Endothelial cell of umbilical vein (primary cell): ENCODE results near the gene TRAK1. TPM values are rescaled to one million over a fixed set of nuclear protein-coding genes. Genes with fewer than 3 reads are reported as not detected.

Source experiments
- BruUV-seq: library from RNA; stranded (reverse); fragments of 400-500 nt; replicated peaks from 2 replicates; lab custom pipeline; 2021; lab: Mats Ljungman, UMichigan
- CTCF ChIA-PET: fragments of 300-600, 350-600 bp; sonication (Branson Sonifier 250); formaldehyde crosslinking; loops from one replicate; lab custom pipeline; 2021; ENCODE audit warnings: antibody characterized with exemption, inconsistent platforms; lab: Charles Lee
- POLR2A ChIA-PET: fragments of 300-600, 350-600 bp; sonication (Branson Sonifier 250); formaldehyde crosslinking; loops from one replicate; lab custom pipeline; 2021; ENCODE audit warnings: antibody characterized with exemption, inconsistent platforms; lab: Charles Lee
- DNase-seq: peaks from one replicate; pipeline ENCODE4 v3.0.0-alpha.2; 2011; ENCODE audit warnings: low read depth, low spot score
- FAIRE-seq: peaks from 2 replicates; lab custom pipeline; 2011; peaks lifted over from hg19 to GRCh38; lab: Jason Lieb, UNC
- H2AFZ ChIP-seq: 2 replicates; pipeline ENCODE4 v1.6.0; 2012; ENCODE audit warnings: low read depth, low read length, control low read depth, inconsistent platforms
- H3K27ac ChIP-seq: 2 replicates; pipeline ENCODE4 v1.5.1; 2011; ENCODE audit warnings: low read depth, mild to moderate bottlenecking, control low read depth, low read length, moderate library complexity; ENCODE audit not compliant: insufficient read depth
- H3K27me3 ChIP-seq, 2 experiments: 2 replicates each; pipeline versions ENCODE4 v1.6.0 to v1.6.1; 2011; ENCODE audit warnings: low read length in 2 of 2, mixed read lengths in 1 of 2; ENCODE audit not compliant: control insufficient read depth in 2 of 2, insufficient read depth in 2 of 2
- H3K36me3 ChIP-seq, 2 experiments: 2 replicates in 1 of 2; 3 replicates in 1 of 2; pipeline ENCODE4 v1.5.1; 2011; ENCODE audit warnings: low read length in 2 of 2, mild to moderate bottlenecking in 1 of 2, moderate library complexity in 1 of 2; ENCODE audit not compliant: control insufficient read depth in 2 of 2, insufficient read depth in 2 of 2; ENCODE audit errors: extremely low read depth in 1 of 2
- H3K4me1 ChIP-seq: 3 replicates; pipeline ENCODE4 v1.5.1; 2011; ENCODE audit warnings: mild to moderate bottlenecking, low read length; ENCODE audit not compliant: control insufficient read depth, insufficient read depth; ENCODE audit errors: extremely low read depth
- H3K4me2 ChIP-seq: 2 replicates; pipeline ENCODE4 v1.6.1; 2011; ENCODE audit warnings: low read length, control low read depth, mixed read lengths; ENCODE audit not compliant: insufficient read depth
- H3K4me3 ChIP-seq, 3 experiments: fragments of 200-600 bp in 1 of 3; sonication (generic), shearing (Covaris generic) in 1 of 3; replicated peaks in 1 of 3; 2 replicates each; pipeline ENCODE4 v1.5.1; 2011 to 2016; ENCODE audit warnings: control low read depth in 3 of 3, low read length in 3 of 3, mild to moderate bottlenecking in 2 of 3, inconsistent platforms in 1 of 3, low read depth in 1 of 3, moderate library complexity in 1 of 3; ENCODE audit not compliant: insufficient read depth in 1 of 3
- H3K79me2 ChIP-seq: 2 replicates; pipeline ENCODE4 v1.6.0; 2012; ENCODE audit warnings: low read length, inconsistent platforms; ENCODE audit not compliant: control insufficient read depth, insufficient read depth
- H3K9ac ChIP-seq: replicated peaks from 2 replicates; pipeline ENCODE3; 2011; ENCODE audit warnings: low read length, control low read depth; ENCODE audit not compliant: insufficient read depth; ENCODE audit errors: extremely low read depth
- H3K9me1 ChIP-seq: replicated peaks from 3 replicates; pipeline ENCODE4 v1.6.0; 2011; ENCODE audit warnings: mild to moderate bottlenecking, low read length; ENCODE audit not compliant: control insufficient read depth, insufficient read depth; ENCODE audit errors: extremely low read depth
- H3K9me3 ChIP-seq: replicated peaks from 2 replicates; pipeline ENCODE4 v1.5.1; 2012; ENCODE audit warnings: low read length, inconsistent platforms; ENCODE audit not compliant: control insufficient read depth, insufficient read depth
- H4K20me1 ChIP-seq: replicated peaks from 2 replicates; pipeline ENCODE3; 2011; ENCODE audit warnings: mild to moderate bottlenecking, low read length; ENCODE audit not compliant: control insufficient read depth, insufficient read depth; ENCODE audit errors: extremely low read depth
- MYC ChIP-seq: IDR thresholded peaks from one replicate; pipeline ENCODE4 v1.6.1; 2011; ENCODE audit warnings: mild to moderate bottlenecking, low read depth, low read length
- dilution Hi-C: fragments of 300-500 bp; cut with MboI; formaldehyde crosslinking; loops from one replicate; pipeline ENCODE4 v1.15.0; 2019; ENCODE audit warnings: low sequenced_read_pairs; ENCODE audit not compliant: extremely low pct_ligation_motif_present
- intact Hi-C: fragments of 100-400 bp; cut with micrococcal nuclease; formaldehyde crosslinking; loops from one replicate; pipeline ENCODE4 v1.10.0; 2022
- polyA plus RNA-seq, 4 experiments: library from polyadenylated mRNA; depleted of rRNA in 3 of 4; stranded (reverse) in 3 of 4; unstranded in 1 of 4; fragments of >200 nt; gene quantifications; 2 replicates each; pipeline versions ENCODE4 v1.2.1 to v1.2.3, GENCODE V29; 2011 to 2012; ENCODE audit warnings: missing spikeins in 1 of 4
- total RNA-seq: library from RNA; stranded (reverse); gene quantifications from 2 replicates; pipeline ENCODE4 v1.2.3, GENCODE V29; 2021
- TF ChIP-seq, protein P1 (sequence below), 2 donors: IDR thresholded peaks; 1 replicate in 1 of 2; 2 replicates in 1 of 2; pipeline ENCODE4 v1.5.1; 2011; ENCODE audit warnings: low read length in 2 of 2, mild to moderate bottlenecking in 2 of 2, moderate library complexity in 2 of 2, control low read depth in 1 of 2, inconsistent platforms in 1 of 2, low read depth in 1 of 2; ENCODE audit not compliant: insufficient read depth in 1 of 2; ENCODE audit errors: extremely low read depth in 1 of 2

The TRAK1 gene
- total and polyA plus RNA-seq, 2 donors (not counting 3 experiments of a cell fraction or from before 2014, with no cell fraction given) = 38.5 to 59.6 TPM

DNA sequence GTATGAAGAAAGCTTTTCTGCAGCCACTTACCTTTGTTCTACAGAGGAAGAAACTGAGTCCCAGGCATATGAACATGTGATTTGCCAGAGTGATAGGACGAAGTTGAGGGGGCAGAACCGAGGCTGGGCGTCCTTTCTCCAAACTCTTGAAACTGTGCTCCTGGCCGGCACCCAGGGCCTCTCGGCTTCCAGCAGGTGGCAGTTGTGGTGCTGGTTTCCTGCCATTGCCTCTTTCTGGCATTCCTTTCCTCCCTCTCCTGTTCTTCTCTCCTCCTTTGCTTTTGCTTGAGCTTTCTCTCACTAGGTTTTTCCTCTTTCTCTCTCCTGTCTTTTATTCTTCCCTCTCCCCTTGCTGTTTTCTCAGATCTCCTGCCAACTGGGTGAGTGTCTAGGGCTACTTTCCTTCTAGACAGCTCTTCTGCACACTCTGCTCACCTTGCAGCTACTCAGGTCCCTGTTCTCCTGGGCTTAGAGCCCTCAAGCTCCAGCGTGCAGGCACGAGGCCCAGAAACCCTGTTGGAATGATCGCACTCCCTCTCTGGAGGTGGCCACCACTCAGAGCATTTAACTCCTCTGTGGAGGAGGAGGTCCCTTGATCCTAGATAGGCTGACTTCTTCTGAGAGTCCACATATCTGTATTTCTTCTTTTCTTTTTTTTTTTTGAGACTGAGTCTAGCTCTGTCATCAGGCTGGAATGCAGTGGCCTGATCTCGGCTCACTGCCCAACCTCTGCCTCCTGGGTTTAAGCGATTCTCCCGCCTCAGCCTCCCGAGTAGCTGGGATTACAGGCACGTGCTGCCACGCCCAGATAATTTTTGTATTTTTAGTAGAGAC lies 26.2 kb downstream of the TRAK1 start:
- dilution Hi-C loops = no loop called here
- Histone ChIP-seq H3K27ac (peak overlapping the region; percentile 69), H4K20me1 (no peaks in the 10 kb centered on the region), H3K4me3 (no peak overlapping the region), H3K27me3 (no peaks in the 10 kb centered on the region), H3K4me2 (no peak overlapping the region), H2AFZ (no peak overlapping the region), H3K9ac (peak overlapping the region; percentile 30), H3K36me3 (no peaks in the 10 kb centered on the region), H3K79me2 (peaks cover 7% of the 10 kb centered on the region), H3K9me1 (no peaks in the 10 kb centered on the region), H3K4me1 (peaks cover 39% of the 10 kb centered on the region), H3K9me3 (no peaks in the 10 kb centered on the region)
- ChIA-PET CTCF (interaction anchor here (0.7 to 7.5 kb wide), 19 partner anchors 9 to 333 kb away, joined by 3 to 318 read pairs (median 4); no protein-coding TSS in a partner anchor), POLR2A (interaction anchor here (0.7 kb wide), 1 partner anchor 19 kb away, joined by 3 read pairs; no protein-coding TSS in a partner anchor)
- intact Hi-C loops = no loop called here
- no TSS peak for BruUV-seq
- TF ChIP-seq MYC = no peak
- TF ChIP-seq, protein P1, sequence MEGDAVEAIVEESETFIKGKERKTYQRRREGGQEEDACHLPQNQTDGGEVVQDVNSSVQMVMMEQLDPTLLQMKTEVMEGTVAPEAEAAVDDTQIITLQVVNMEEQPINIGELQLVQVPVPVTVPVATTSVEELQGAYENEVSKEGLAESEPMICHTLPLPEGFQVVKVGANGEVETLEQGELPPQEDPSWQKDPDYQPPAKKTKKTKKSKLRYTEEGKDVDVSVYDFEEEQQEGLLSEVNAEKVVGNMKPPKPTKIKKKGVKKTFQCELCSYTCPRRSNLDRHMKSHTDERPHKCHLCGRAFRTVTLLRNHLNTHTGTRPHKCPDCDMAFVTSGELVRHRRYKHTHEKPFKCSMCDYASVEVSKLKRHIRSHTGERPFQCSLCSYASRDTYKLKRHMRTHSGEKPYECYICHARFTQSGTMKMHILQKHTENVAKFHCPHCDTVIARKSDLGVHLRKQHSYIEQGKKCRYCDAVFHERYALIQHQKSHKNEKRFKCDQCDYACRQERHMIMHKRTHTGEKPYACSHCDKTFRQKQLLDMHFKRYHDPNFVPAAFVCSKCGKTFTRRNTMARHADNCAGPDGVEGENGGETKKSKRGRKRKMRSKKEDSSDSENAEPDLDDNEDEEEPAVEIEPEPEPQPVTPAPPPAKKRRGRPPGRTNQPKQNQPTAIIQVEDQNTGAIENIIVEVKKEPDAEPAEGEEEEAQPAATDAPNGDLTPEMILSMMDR (IDR thresholded peaks at IDR 0.05; ENCODE audit: extremely low read depth in 1 of 2, insufficient read depth in 1 of 2, low read depth in 1 of 2, low read length in 2 of 2) = peak; percentile 58 to 75
- FAIRE-seq (peak; percentile 87), DNase-seq (peak; percentile 56)
